HepG2 (cell line): ENCODE measurements around the gene UQCR10. TPM values are rescaled to one million over a fixed set of nuclear protein-coding genes. Genes with fewer than 3 reads are reported as not detected.
A peak's percentile ranks its signal among the peaks of the same experiment; 100 is the strongest.

Source experiments
- ATF5 ChIP-seq: sonication (generic); formaldehyde crosslinking; IDR thresholded peaks from 2 replicates; pipeline ENCODE4 v1.4.0; 2020; ENCODE audit warnings: mild to moderate bottlenecking, low read depth, missing genetic modification reagents
- FOXO1 ChIP-seq: sonication (generic); formaldehyde crosslinking; IDR thresholded peaks from 2 replicates; pipeline ENCODE4 v1.4.0; 2020; ENCODE audit warnings: missing genetic modification reagents
- HOXA9 ChIP-seq: sonication (generic); formaldehyde crosslinking; IDR thresholded peaks from 2 replicates; pipeline ENCODE4 v1.8.1; 2022; ENCODE audit warnings: missing genetic modification reagents, mild to moderate bottlenecking, moderate library complexity, borderline replicate concordance
- PHF21A ChIP-seq: sonication (generic); formaldehyde crosslinking; IDR thresholded peaks from 2 replicates; pipeline ENCODE4 v1.5.0; 2020; ENCODE audit warnings: mild to moderate bottlenecking, missing genetic modification reagents
- SP2 ChIP-seq: sonication (generic); formaldehyde crosslinking; IDR thresholded peaks from 2 replicates; pipeline ENCODE4 v1.5.1; 2020; ENCODE audit warnings: mild to moderate bottlenecking, missing genetic modification reagents
- SRF ChIP-seq: IDR thresholded peaks from 2 replicates; pipeline ENCODE4 v1.6.1; 2011; ENCODE audit warnings: mild to moderate bottlenecking, low read depth, low read length, moderate library complexity
- TRIM22 ChIP-seq: fragments of 450-650 bp; IDR thresholded peaks from 2 replicates; pipeline ENCODE4 v1.6.1; 2017
- ZBTB21 ChIP-seq: sonication (generic); formaldehyde crosslinking; IDR thresholded peaks from 2 replicates; pipeline ENCODE4 v1.4.0; 2020; ENCODE audit warnings: missing genetic modification reagents
- ZBTB43 ChIP-seq: sonication (generic); formaldehyde crosslinking; conservative IDR thresholded peaks from 2 replicates; pipeline ENCODE4 v1.4.0; 2020; ENCODE audit warnings: missing genetic modification reagents
- ZNF121 ChIP-seq: sonication (generic); formaldehyde crosslinking; IDR thresholded peaks from 2 replicates; pipeline ENCODE4 v1.5.0; 2020; ENCODE audit warnings: mild to moderate bottlenecking, missing genetic modification reagents
- ZNF326 ChIP-seq: sonication (generic); formaldehyde crosslinking; IDR thresholded peaks from 2 replicates; pipeline ENCODE4 v1.4.0; 2020; ENCODE audit warnings: missing genetic modification reagents, borderline replicate concordance
- ZNF546 ChIP-seq: sonication (generic); formaldehyde crosslinking; conservative IDR thresholded peaks from 2 replicates; pipeline ENCODE4 v1.8.1; 2023; ENCODE audit warnings: mild to moderate bottlenecking, missing genetic modification reagents
- ZNF589 ChIP-seq: sonication (generic); formaldehyde crosslinking; conservative IDR thresholded peaks from 2 replicates; pipeline ENCODE4 v1.8.0; 2022; ENCODE audit warnings: mild to moderate bottlenecking, moderate library complexity, missing genetic modification reagents
- ZNF780A ChIP-seq: sonication (generic); formaldehyde crosslinking; IDR thresholded peaks from 2 replicates; pipeline ENCODE4 v1.8.0; 2022; ENCODE audit warnings: mild to moderate bottlenecking, missing genetic modification reagents, moderate library complexity
- ZSCAN25 ChIP-seq: sonication (generic); formaldehyde crosslinking; IDR thresholded peaks from 2 replicates; pipeline ENCODE4 v1.8.0; 2022; ENCODE audit warnings: mild to moderate bottlenecking, missing genetic modification reagents
- polyA plus RNA-seq, 8 experiments: library from polyadenylated mRNA; depleted of rRNA in 3 of 8; stranded (reverse) in 7 of 8; unstranded in 1 of 8; fragments of >200 nt; fragmentation: Illumina TruSeq in 4 of 8; extraction: Trizol in 4 of 8; gene quantifications; 2 replicates each; pipeline versions ENCODE4 v1.2.1 to v1.2.3, GENCODE V29; 2011 to 2016; ENCODE audit warnings: low read depth in 4 of 8, missing spikeins in 1 of 8, mixed read lengths in 1 of 8; ENCODE audit not compliant: insufficient read depth in 1 of 8
- total RNA-seq, 5 experiments: library from RNA; depleted of rRNA; stranded (reverse); fragments of >200 nt; fragmentation: Illumina TruSeq; extraction: Trizol; gene quantifications; 2 replicates each; pipeline ENCODE4 v1.2.3, GENCODE V29; 2016; ENCODE audit warnings: low read depth in 1 of 5
- TF ChIP-seq, protein P1 (sequence below): sonication (generic); formaldehyde crosslinking; IDR thresholded peaks from 2 replicates; pipeline ENCODE4 v1.9.0; 2021; ENCODE audit warnings: missing genetic modification reagents, mild to moderate bottlenecking, borderline replicate concordance
- TF ChIP-seq, protein P2 (sequence below): sonication (generic); formaldehyde crosslinking; IDR thresholded peaks from 2 replicates; pipeline ENCODE4 v1.4.0; 2020; ENCODE audit warnings: missing genetic modification reagents
- TF ChIP-seq, protein P3 (sequence below): IDR thresholded peaks from 2 replicates; pipeline ENCODE4 v1.6.1; 2012; ENCODE audit warnings: low read length, improper control_type of control experiment
- TF ChIP-seq, protein P4 (sequence below): sonication (generic); formaldehyde crosslinking; IDR thresholded peaks from 2 replicates; pipeline ENCODE4 v1.4.0; 2020; ENCODE audit warnings: mild to moderate bottlenecking, missing genetic modification reagents

UQCR10 gene
- total and polyA plus RNA-seq, 2 of the 13 experiments (the other 11 are each of a cell fraction or from before 2014, with no cell fraction given), result 225 to 232 TPM

GRCh38 chr22:29799217-29799680 lies 32.1 kb downstream of the UQCR10 start (continued):
- TF ChIP-seq ZNF546 (CRISPR knock-in tag) (no peak), SRF (no peak), ZBTB43 (0 out of 2 replicates have a peak, but pooled peaks have one; percentile 25), TRIM22 (no peak), ZSCAN25 (CRISPR knock-in tag) (no peak), ZNF326 (CRISPR knock-in tag) (no peak), ZNF780A (CRISPR knock-in tag) (no peak), ZNF589 (no peak), PHF21A (CRISPR knock-in tag) (peak; percentile 83), ATF5 (CRISPR knock-in tag) (no peak), SP2 (CRISPR knock-in tag) (no peak), FOXO1 (CRISPR knock-in tag) (peak; percentile 17; the same call in 1 of the 2 replicates), ZBTB21 (CRISPR knock-in tag) (no peak), HOXA9 (no peak), ZNF121 (no peak; the same call in 1 of the 2 replicates)
- TF ChIP-seq, protein P1, sequence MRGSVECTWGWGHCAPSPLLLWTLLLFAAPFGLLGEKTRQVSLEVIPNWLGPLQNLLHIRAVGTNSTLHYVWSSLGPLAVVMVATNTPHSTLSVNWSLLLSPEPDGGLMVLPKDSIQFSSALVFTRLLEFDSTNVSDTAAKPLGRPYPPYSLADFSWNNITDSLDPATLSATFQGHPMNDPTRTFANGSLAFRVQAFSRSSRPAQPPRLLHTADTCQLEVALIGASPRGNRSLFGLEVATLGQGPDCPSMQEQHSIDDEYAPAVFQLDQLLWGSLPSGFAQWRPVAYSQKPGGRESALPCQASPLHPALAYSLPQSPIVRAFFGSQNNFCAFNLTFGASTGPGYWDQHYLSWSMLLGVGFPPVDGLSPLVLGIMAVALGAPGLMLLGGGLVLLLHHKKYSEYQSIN (CRISPR knock-in tag), result no peak
- TF ChIP-seq, protein P2, sequence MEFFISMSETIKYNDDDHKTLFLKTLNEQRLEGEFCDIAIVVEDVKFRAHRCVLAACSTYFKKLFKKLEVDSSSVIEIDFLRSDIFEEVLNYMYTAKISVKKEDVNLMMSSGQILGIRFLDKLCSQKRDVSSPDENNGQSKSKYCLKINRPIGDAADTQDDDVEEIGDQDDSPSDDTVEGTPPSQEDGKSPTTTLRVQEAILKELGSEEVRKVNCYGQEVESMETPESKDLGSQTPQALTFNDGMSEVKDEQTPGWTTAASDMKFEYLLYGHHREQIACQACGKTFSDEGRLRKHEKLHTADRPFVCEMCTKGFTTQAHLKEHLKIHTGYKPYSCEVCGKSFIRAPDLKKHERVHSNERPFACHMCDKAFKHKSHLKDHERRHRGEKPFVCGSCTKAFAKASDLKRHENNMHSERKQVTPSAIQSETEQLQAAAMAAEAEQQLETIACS (CRISPR knock-in tag), result no peak
- TF ChIP-seq, protein P3, sequence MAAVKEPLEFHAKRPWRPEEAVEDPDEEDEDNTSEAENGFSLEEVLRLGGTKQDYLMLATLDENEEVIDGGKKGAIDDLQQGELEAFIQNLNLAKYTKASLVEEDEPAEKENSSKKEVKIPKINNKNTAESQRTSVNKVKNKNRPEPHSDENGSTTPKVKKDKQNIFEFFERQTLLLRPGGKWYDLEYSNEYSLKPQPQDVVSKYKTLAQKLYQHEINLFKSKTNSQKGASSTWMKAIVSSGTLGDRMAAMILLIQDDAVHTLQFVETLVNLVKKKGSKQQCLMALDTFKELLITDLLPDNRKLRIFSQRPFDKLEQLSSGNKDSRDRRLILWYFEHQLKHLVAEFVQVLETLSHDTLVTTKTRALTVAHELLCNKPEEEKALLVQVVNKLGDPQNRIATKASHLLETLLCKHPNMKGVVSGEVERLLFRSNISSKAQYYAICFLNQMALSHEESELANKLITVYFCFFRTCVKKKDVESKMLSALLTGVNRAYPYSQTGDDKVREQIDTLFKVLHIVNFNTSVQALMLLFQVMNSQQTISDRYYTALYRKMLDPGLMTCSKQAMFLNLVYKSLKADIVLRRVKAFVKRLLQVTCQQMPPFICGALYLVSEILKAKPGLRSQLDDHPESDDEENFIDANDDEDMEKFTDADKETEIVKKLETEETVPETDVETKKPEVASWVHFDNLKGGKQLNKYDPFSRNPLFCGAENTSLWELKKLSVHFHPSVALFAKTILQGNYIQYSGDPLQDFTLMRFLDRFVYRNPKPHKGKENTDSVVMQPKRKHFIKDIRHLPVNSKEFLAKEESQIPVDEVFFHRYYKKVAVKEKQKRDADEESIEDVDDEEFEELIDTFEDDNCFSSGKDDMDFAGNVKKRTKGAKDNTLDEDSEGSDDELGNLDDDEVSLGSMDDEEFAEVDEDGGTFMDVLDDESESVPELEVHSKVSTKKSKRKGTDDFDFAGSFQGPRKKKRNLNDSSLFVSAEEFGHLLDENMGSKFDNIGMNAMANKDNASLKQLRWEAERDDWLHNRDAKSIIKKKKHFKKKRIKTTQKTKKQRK, result no peak
- TF ChIP-seq, protein P4, sequence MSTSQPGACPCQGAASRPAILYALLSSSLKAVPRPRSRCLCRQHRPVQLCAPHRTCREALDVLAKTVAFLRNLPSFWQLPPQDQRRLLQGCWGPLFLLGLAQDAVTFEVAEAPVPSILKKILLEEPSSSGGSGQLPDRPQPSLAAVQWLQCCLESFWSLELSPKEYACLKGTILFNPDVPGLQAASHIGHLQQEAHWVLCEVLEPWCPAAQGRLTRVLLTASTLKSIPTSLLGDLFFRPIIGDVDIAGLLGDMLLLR, result no peak
